GM19328 (cell line): ENCODE measurements around the gene CREB1.
"Not testable (repeated sequence)": the region's sequence is repeated elsewhere in the genome, so short reads cannot be mapped to it uniquely, and the experiment has no call there.

ENCODE experiments used
- ATAC-seq: cut with Tn5 transposase; IDR thresholded peaks from one replicate; pipeline ENCODE4 v1.9.1; 2021; ENCODE audit warnings: mild to moderate bottlenecking, moderate library complexity; ENCODE audit not compliant: unreplicated experiment

The CREB1 gene

DNA sequence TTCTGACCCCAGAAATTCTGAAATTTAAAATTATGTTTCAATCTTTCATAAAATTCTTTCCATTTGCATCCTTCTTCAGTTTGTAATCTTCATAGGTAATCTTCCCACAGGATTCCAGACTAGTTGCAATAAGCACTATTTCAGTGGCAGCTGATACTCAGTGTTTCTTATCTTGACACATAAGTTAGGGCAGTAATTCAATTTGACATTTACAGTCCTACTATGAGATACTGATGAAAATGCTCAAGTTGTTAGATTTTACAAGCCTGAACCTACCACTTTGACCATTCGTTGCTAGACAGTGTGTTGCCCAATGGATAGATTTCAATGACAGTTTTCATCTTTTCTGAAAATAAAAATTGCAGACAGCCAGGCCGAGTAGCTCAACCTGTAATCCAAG lies 85.1 kb downstream of the CREB1 start:
- ATAC-seq, result no peak

DNA sequence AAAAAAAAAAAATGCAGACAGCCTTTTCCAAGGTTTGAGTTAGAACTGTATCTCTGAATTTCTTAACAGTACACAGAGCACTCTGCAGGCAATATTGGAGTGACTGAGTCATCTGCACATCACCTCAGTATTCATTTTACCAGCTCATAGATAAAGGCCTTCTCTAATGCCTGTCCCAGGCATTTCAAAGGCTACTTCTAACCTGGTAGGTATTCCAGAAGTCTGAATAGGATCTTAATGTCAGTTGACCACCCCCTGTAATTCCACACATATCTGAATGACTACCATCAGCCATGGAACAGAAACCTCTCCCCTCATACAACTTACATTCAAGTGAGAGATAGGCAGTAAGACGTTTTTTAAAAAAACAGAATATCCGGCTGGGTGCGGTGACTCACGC lies 86.4 kb downstream of the CREB1 start:
- ATAC-seq, result no peak

DNA sequence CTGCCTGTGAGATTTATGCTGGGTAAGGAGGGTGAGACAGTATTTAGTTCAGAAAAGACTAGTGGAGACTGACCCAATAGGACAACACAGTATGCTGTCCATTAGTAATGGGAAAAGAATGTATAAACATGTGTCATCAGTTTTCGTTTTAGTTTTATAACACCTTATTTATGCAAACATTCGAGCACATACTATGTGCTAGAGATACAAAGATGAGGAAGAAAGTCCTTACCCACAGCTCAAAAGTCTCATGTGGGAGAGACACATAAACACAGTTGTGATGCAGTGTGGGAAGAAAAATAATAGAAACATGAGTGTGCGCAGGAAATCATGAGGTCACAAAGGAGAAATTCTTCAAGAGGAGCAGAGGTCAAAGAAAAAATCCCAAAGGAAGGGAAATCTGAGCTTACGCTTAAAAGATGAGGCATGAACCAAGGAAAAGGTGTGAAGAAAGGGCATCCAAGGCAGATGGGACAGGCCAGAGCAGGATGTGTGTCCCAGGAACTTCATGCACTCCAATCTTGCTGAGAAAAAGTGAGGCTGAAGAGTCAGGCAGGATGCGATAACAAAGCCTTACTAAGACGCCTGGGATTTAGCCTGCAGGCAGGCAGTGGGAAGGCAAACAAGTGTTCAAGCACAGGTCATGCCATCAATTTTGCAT lies 87.4 kb downstream of the CREB1 start:
- no peak for ATAC-seq

GRCh38 chr2:207619764-207620203 lies 90.0 kb downstream of the CREB1 start:
- ATAC-seq, result peak; percentile 41

GRCh38 chr2:207621501-207622039 lies 91.8 kb downstream of the CREB1 start:
- ATAC-seq, result no peak

DNA sequence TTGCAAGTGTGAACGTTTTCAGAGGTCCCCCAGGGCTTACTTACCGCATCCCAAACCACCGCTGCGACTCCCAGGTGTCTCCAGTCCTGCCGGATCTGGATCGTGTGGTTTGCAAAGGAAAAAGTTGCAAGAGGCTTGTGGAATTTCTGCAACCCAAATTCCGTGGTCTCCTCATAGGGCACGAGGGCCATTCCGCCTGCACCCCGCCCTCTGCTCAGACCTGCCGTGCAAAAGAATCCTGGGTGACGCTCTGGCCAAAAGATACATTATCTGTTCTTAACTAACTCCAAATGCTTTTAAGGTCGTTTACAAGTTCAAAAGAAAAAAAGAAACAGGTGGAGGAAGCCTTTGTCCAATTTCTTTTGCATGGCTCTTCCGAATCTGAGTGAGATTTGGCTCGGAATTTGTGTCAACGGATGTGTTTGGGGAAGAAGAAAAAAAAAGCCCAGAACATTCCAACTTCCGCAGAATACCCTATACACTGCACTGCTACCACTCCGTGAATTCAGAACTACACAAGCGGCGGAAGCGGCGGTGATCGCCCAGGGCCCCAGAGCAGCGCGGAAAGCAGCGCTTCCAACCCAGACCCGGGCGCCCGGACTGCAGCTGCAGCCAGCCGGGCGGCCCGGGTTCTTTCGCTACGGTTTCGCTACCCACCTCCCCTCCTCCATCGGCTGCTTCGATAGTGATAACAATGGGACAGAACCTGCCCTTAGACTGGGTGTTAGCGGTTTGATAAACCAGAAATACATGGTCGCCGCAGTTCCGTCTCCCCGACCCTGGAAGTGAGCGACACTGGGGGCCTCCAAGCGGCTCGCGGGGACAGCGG lies 94.6 kb downstream of the CREB1 start:
- peak; percentile 35 for ATAC-seq

- peak; percentile 60 for ATAC-seq
These were observed 95.5 kb downstream of the CREB1 start, which contains the start of gene METTL21A for GRCh38 chr2:207625014-207625907. Gene METTL21A (minus strand): TSS chr2:207625394. CDS start chr2:207624375, 1,019 bp downstream.

DNA sequence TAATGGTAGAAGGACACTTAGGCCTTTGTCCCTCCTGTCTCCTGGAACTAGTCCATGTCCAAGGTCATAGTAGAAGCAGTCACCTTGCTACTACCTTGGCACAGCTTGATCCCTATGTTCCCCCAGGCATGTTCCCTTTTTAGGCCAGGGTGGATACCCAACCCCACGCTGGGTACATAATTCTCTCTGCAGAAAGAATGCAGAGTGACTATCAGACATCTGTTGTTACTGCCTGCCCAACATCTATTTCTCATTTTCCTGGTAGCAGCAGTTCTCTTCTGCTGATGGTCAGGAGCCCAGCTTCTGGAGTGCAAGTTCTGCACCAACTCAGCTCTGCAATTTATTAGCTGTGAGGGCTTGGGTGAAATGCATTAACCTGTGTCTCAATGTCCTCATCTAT lies 99.8 kb downstream of the CREB1 start:
- ATAC-seq, result no peak

GRCh38 chr2:207630491-207630890 lies 100.7 kb downstream of the CREB1 start:
- no peak for ATAC-seq

DNA sequence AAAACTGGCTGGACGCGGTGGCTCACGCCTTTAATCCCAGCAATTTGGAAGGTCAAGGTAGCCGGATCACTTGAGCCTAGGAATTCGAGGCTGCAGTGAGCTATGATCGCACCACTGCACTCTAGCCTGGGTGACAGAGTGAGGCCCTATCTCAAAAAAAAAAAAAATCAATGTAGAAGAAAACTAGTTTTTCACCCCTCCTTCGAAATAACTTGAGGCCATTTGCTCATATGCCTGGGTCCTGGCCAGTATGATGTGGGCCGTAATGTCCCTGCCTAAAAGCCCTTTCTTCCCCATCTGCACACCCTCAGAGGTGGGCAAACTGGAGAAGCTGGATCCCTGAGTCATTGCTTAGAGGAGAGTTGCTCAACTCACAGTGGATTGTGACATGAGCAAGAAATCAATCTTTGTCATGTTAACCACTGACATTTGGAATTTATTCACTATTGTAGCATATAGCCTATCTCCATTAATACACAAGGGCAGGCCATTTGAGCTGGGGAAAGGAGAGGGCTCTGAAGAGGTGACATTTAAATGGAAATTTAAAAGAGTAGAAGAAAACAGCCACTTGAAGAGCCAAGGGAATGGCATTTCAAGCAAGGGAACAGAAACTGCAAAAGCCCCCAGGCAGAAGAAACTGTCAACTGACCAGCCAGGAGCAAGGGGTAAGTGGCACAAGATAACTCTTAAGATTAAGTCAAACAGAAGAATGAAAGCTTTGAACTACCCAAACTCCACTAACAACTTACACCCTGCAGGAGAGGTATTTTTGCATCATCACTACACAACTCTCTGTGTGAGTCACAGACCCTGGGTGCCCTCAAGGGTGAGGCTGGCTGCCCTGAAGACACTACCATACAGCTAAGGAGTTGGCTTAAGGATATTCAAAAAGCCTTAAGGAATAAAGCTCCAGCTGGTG lies 103.1 kb downstream of the CREB1 start:
- no peak for ATAC-seq

- no peak for ATAC-seq
These were observed 103.9 kb downstream of the CREB1 start for GRCh38 chr2:207633686-207634085.

GRCh38 chr2:207635468-207636200 lies 105.9 kb downstream of the CREB1 start:
- no peak for ATAC-seq

DNA sequence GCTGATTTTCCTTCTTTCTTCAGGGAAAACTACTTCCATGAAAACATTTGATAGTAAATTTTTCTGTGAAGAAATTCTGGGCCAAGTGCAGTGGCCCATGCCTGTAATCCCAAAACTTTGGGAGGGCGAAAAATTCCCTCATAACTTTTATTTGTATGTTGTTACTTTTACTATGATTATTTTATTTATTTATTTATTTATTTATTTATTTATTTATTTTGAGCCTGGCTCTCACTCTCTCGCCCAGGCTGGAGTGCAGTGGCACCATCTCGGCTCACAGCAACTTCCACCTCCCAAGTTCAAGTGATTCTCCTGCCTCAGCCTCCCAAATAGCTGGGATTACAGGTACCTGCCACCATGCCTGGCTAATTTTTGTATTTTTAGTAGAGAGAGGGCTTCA lies 109.5 kb downstream of the CREB1 start:
- not testable (repeated sequence) for ATAC-seq

GRCh38 chr2:207640160-207640559 lies 110.4 kb downstream of the CREB1 start:
- no peak for ATAC-seq

- ATAC-seq, result no peak
These were observed 110.9 kb downstream of the CREB1 start for GRCh38 chr2:207640661-207641060.

DNA sequence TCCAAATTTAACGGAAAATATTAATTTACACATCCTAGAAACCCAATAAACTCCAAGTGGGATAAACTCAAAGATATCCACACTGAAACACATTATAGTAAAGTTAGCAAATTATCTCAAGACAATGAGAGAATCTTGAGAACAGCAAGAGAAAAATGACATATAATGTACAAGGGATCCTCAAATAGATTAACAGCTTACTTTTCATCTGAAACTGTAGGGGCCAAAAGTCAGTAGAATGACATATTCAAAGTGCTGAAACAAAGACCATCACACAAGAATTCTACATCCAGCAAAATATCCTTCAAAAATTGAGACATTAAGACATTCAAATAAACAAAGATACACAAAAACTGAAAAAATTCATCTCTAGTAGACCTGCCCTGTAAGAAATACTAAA lies 114.1 kb downstream of the CREB1 start:
- no peak for ATAC-seq

- not testable (repeated sequence) for ATAC-seq
These were observed 116.8 kb downstream of the CREB1 start for GRCh38 chr2:207646582-207646981.
